Esophagus (tissue), 2 donors: ENCODE results near the gene DSEL. TPM values are rescaled to one million over a fixed set of nuclear protein-coding genes. Genes with fewer than 3 reads are reported as not detected.
A peak's percentile ranks its signal among the peaks of the same experiment; 100 is the strongest.

Experiments used
- H3K27ac ChIP-seq, 2 donors: one replicate each; pipeline ENCODE4 v1.5.1; 2013; ENCODE audit warnings: low read depth in 2 of 2, mild to moderate bottlenecking in 2 of 2, inconsistent platforms in 1 of 2, low read length in 1 of 2, moderate library complexity in 1 of 2
- H3K27me3 ChIP-seq, 2 donors: one replicate each; pipeline ENCODE4 v1.6.1; 2013; ENCODE audit warnings: low read length in 2 of 2, control low read depth in 1 of 2, mild to moderate bottlenecking in 1 of 2; ENCODE audit not compliant: insufficient read depth in 2 of 2, control insufficient read depth in 1 of 2
- H3K36me3 ChIP-seq, 2 donors: one replicate each; pipeline ENCODE4 v1.6.1; 2013; ENCODE audit warnings: low read length in 1 of 2; ENCODE audit not compliant: control insufficient read depth in 2 of 2, insufficient read depth in 2 of 2
- H3K4me1 ChIP-seq, 2 donors: one replicate each; pipeline ENCODE4 v1.6.1; 2013; ENCODE audit warnings: low read length in 1 of 2; ENCODE audit not compliant: control insufficient read depth in 2 of 2, insufficient read depth in 2 of 2
- H3K4me3 ChIP-seq, 2 donors: one replicate each; pipeline ENCODE4 v1.5.1; 2013; ENCODE audit warnings: low read length in 2 of 2, mild to moderate bottlenecking in 2 of 2, low read depth in 1 of 2, moderate library complexity in 1 of 2
- H3K9me3 ChIP-seq, 2 donors: one replicate each; pipeline ENCODE4 v1.6.1; 2013; ENCODE audit warnings: mild to moderate bottlenecking in 2 of 2, low read depth in 1 of 2, low read length in 1 of 2, moderate library complexity in 1 of 2; ENCODE audit not compliant: control insufficient read depth in 2 of 2, insufficient read depth in 1 of 2
- WGBS, 2 donors: extraction: QIAGEN DNeasy Blood & Tissue Kit; methylation state at CpG; one replicate each; pipeline ENCODE4 v1.1.7; 2013; 5-methylcytosine and 5-hydroxymethylcytosine counted together
- polyA plus RNA-seq, 2 donors: library from polyadenylated mRNA; stranded (reverse); fragments of 200-250 nt; gene quantifications; one replicate each; pipeline ENCODE4 v1.2.3, GENCODE V29; 2013
- donor health status: healthy with polysubstance abuse.
- donor health status: Bipolar disorder and iron deficiency.

Gene DSEL
- polyA plus RNA-seq, 2 donors = 0.18 to 0.38 TPM

- Histone ChIP-seq H3K27me3 (no peaks in the 10 kb centered on the region), H3K27ac (no peak overlapping the region), H3K9me3 (no peaks in the 10 kb centered on the region), H3K36me3 (no peaks in the 10 kb centered on the region), H3K4me3 (no peak overlapping the region), H3K4me1 (no peaks in the 10 kb centered on the region)
- WGBS, 2 donors = 84 to 85% methylated on average over 2 of the region's 2 CpGs
These were observed 3.1 kb upstream of the DSEL start for GRCh38 chr18:67519592-67519991.

- H3K4me1 ChIP-seq = no peaks in the 10 kb centered on the region
- no peaks in the 10 kb centered on the region for H3K9me3 ChIP-seq
- 90 to 92% methylated on average over 5 of the region's 5 CpGs for WGBS, 2 donors
- H3K36me3 ChIP-seq = no peaks in the 10 kb centered on the region
- H3K27ac ChIP-seq = no peak overlapping the region
- no peaks in the 10 kb centered on the region for H3K27me3 ChIP-seq
- H3K4me3 ChIP-seq = no peak overlapping the region
These were observed 2.0 kb upstream of the DSEL start for GRCh38 chr18:67518566-67518965.

GRCh38 chr18:67517444-67517765 is 885 bp upstream of the DSEL start:
- whole genome bisulfite sequencing, 2 donors = 8 to 11% methylated on average over 4 of the region's 4 CpGs
- Histone ChIP-seq H3K36me3 (no peaks in the 10 kb centered on the region), H3K4me1 (no peaks in the 10 kb centered on the region), H3K9me3 (no peaks in the 10 kb centered on the region), H3K4me3 (peak overlapping the region in 1 of 2 donors; percentile 48), H3K27ac (peak overlapping the region in 1 of 2 donors; percentile 76), H3K27me3 (no peaks in the 10 kb centered on the region)

GRCh38 chr18:67515942-67516538 is 480 bp downstream of the DSEL start:
- no peaks in the 10 kb centered on the region for H3K4me1 ChIP-seq
- H3K4me3 ChIP-seq = peak overlapping the region; percentile 74 to 77
- no peaks in the 10 kb centered on the region for H3K36me3 ChIP-seq
- H3K27ac ChIP-seq = peak overlapping the region; percentile 78 to 81
- 0 to 1% methylated on average over 50 to 53 of the region's 53 CpGs for whole genome bisulfite sequencing, 2 donors
- no peaks in the 10 kb centered on the region for H3K27me3 ChIP-seq
- no peaks in the 10 kb centered on the region for H3K9me3 ChIP-seq

GRCh38 chr18:67514901-67515540 is 1.5 kb downstream of the DSEL start:
- WGBS, 2 donors = 72 to 78% methylated on average over 6 of the region's 6 CpGs
- H3K27ac ChIP-seq = no peak overlapping the region
- no peak overlapping the region for H3K4me3 ChIP-seq
- no peaks in the 10 kb centered on the region for H3K4me1 ChIP-seq
- no peaks in the 10 kb centered on the region for H3K36me3 ChIP-seq
- no peaks in the 10 kb centered on the region for H3K27me3 ChIP-seq
- no peaks in the 10 kb centered on the region for H3K9me3 ChIP-seq

GRCh38 chr18:67514465-67514864 is 2.1 kb downstream of the DSEL start:
- no peak overlapping the region for H3K4me3 ChIP-seq
- H3K27me3 ChIP-seq = no peaks in the 10 kb centered on the region
- no peak overlapping the region for H3K27ac ChIP-seq
- H3K36me3 ChIP-seq = no peaks in the 10 kb centered on the region
- H3K9me3 ChIP-seq = no peaks in the 10 kb centered on the region
- H3K4me1 ChIP-seq = no peaks in the 10 kb centered on the region
- 70 to 77% methylated on average over 3 of the region's 3 CpGs for WGBS, 2 donors

- Histone ChIP-seq H3K9me3 (no peaks in the 10 kb centered on the region), H3K4me3 (no peak overlapping the region), H3K27ac (no peak overlapping the region), H3K4me1 (no peaks in the 10 kb centered on the region), H3K27me3 (no peaks in the 10 kb centered on the region), H3K36me3 (no peaks in the 10 kb centered on the region)
- 79 to 83% methylated on average over 3 of the region's 3 CpGs for WGBS, 2 donors
These were observed 3.2 kb downstream of the DSEL start for GRCh38 chr18:67513280-67513679.

GRCh38 chr18:67511840-67512239 is 4.7 kb downstream of the DSEL start:
- no peaks in the 10 kb centered on the region for H3K9me3 ChIP-seq
- no peaks in the 10 kb centered on the region for H3K4me1 ChIP-seq
- no peak overlapping the region for H3K4me3 ChIP-seq
- no peaks in the 10 kb centered on the region for H3K36me3 ChIP-seq
- WGBS, 2 donors = 92 to 94% methylated on average over 6 of the region's 6 CpGs
- no peak overlapping the region for H3K27ac ChIP-seq
- no peaks in the 10 kb centered on the region for H3K27me3 ChIP-seq

GRCh38 chr18:67510831-67511230 is 5.7 kb downstream of the DSEL start:
- no peaks in the 10 kb centered on the region for H3K27me3 ChIP-seq
- H3K4me1 ChIP-seq = no peaks in the 10 kb centered on the region
- WGBS, 2 donors = 74 to 75% methylated on average over 3 of the region's 3 CpGs
- H3K27ac ChIP-seq = no peak overlapping the region
- no peak overlapping the region for H3K4me3 ChIP-seq
- H3K9me3 ChIP-seq = no peaks in the 10 kb centered on the region
- no peaks in the 10 kb centered on the region for H3K36me3 ChIP-seq

GRCh38 chr18:67509741-67510391 is 6.7 kb downstream of the DSEL start:
- Histone ChIP-seq H3K27ac (no peak overlapping the region), H3K9me3 (no peaks in the 10 kb centered on the region), H3K4me3 (no peak overlapping the region), H3K4me1 (no peaks in the 10 kb centered on the region), H3K36me3 (no peaks in the 10 kb centered on the region), H3K27me3 (no peaks in the 10 kb centered on the region)
- WGBS, 2 donors = 71 to 72% methylated on average over 6 of the region's 6 CpGs
